Measurements from ENCODE around the gene ACTL7A.

ACTL7A gene, protein sequence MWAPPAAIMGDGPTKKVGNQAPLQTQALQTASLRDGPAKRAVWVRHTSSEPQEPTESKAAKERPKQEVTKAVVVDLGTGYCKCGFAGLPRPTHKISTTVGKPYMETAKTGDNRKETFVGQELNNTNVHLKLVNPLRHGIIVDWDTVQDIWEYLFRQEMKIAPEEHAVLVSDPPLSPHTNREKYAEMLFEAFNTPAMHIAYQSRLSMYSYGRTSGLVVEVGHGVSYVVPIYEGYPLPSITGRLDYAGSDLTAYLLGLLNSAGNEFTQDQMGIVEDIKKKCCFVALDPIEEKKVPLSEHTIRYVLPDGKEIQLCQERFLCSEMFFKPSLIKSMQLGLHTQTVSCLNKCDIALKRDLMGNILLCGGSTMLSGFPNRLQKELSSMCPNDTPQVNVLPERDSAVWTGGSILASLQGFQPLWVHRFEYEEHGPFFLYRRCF

GRCh38 chr9:108861997-108862396 lies at the start of gene ACTL7A:
ACTL7A (plus strand) TSS chr9:108862266; CDS start chr9:108862323, 57 bp downstream.
- Mint-ChIP-seq H3K27ac (no peak within 1 kb of the TSS), H3K4me1 (no peaks in the 10 kb centered on the region), H3K36me3 (no peaks in the 10 kb centered on the region), H3K27me3 (no peaks in the 10 kb centered on the region), H3K4me3 (no peak within 1 kb of the TSS), H3K9me3 (no peaks in the 10 kb centered on the region)
- no peak for DNase-seq
- CTCF ChIA-PET: no interaction called here

GRCh38 chr9:108812396-108813025 lies 49.6 kb upstream of the ACTL7A start:
- CTCF ChIA-PET: no interaction called here
- Mint-ChIP-seq H3K27me3 (peaks cover 7% of the 10 kb centered on the region), H3K9me3 (no peaks in the 10 kb centered on the region), H3K4me1 (no peaks in the 10 kb centered on the region), H3K36me3 (no peaks in the 10 kb centered on the region), H3K27ac (no peak overlapping the region), H3K4me3 (no peak overlapping the region)
- no peak for DNase-seq

- no peaks in the 10 kb centered on the region for H3K9me3 Mint-ChIP-seq
Measured at GRCh38 chr9:108813951-108814601, 48.0 kb upstream of the ACTL7A start.

GRCh38 chr9:108815156-108815555 lies 46.9 kb upstream of the ACTL7A start:
- no peak for DNase-seq
- H3K27me3 Mint-ChIP-seq: peaks cover 7% of the 10 kb centered on the region
- H3K27ac Mint-ChIP-seq: no peak overlapping the region
- H3K36me3 Mint-ChIP-seq: no peaks in the 10 kb centered on the region
- no peak overlapping the region for H3K4me3 Mint-ChIP-seq
- H3K4me1 Mint-ChIP-seq: no peaks in the 10 kb centered on the region
- CTCF ChIA-PET: no interaction called here
- H3K9me3 Mint-ChIP-seq: no peaks in the 10 kb centered on the region

More at GRCh38 chr9:108813951-108814601, 48.0 kb upstream of the ACTL7A start:
- CTCF ChIA-PET: interaction anchor here (1.1 to 1.2 kb wide), 2 partner anchors 52 to 247 kb away, joined by 3 read pairs; no protein-coding TSS in a partner anchor
- Mint-ChIP-seq H3K27me3 (peaks cover 7% of the 10 kb centered on the region), H3K36me3 (no peaks in the 10 kb centered on the region), H3K4me1 (no peaks in the 10 kb centered on the region), H3K4me3 (no peak overlapping the region), H3K27ac (no peak overlapping the region)
- DNase-seq: no peak

DNA sequence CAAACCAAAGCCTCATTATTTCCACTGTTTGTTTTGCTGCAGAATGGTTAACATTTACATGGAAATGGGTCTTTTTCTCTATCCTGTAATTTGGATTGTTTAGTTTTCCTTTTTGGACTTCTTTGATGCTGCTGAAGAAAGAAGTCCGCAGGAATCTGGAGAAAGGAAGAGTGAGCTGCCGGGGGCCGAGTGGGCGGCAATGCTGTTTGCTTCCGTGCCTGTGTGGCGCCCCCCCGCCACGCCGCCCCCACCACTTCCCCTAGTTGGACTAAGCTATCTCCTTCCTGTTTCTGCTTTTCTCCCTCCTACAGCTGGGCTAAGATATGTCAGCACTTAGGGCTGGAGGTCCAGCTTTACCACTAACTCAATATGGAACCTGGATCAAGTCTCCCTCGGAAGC lies 46.0 kb upstream of the ACTL7A start:
- no peak overlapping the region for H3K27ac Mint-ChIP-seq

DNA sequence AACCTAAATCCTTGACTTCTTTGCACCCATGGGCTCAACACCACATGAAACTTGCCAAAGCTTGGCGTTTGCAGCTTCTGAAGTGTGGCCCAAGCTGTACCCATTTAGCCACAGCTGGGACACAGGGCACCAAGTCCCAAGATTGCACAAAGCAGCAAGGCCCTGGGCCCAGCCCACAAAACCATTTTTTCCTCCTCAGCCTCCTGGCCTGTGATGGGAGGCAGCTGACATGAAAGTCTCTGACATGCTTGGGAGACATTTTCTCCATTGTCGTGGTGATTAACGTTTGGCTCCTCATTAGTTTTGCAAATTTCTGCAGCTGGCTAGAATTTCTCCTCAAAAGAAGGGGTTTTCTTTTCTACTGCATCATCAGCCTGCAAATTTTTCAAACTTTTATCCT lies 38.2 kb upstream of the ACTL7A start:
- CTCF ChIA-PET: no interaction called here
- Mint-ChIP-seq H3K4me1 (no peaks in the 10 kb centered on the region), H3K27me3 (peaks cover 8% of the 10 kb centered on the region), H3K27ac (no peak overlapping the region), H3K36me3 (no peaks in the 10 kb centered on the region), H3K9me3 (peaks cover 9% of the 10 kb centered on the region), H3K4me3 (no peak overlapping the region)
- DNase-seq: no peak

More for the DNA sequence above, 46.0 kb upstream of the ACTL7A start:
- Mint-ChIP-seq H3K4me1 (no peaks in the 10 kb centered on the region), H3K9me3 (no peaks in the 10 kb centered on the region), H3K27me3 (peaks cover 7% of the 10 kb centered on the region), H3K4me3 (no peak overlapping the region), H3K36me3 (no peaks in the 10 kb centered on the region)
- no peak for DNase-seq
- CTCF ChIA-PET: interaction anchor here (1.2 kb wide), 1 partner anchor 15 kb away, joined by 3 read pairs; no protein-coding TSS in a partner anchor

DNA sequence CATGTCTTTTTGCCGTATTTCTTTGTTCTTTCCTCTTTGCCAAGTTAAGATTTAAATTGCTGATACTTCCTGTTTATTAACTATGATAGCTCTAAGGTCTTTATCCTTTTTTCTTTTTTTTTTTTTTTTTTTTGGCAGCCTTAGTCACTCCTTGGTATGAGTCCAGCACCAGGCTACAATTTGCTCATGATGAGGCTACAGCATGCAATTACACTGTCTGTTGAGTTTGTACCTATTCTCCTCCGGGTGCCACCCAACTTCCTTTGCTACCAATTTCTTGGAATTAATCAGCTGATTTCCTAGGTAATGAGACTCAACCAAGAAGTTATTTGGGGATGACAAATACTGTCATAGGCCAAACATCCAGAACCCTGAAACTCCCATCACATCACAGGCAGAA lies 31.8 kb upstream of the ACTL7A start:
- CTCF ChIA-PET: interaction anchor here (1.3 kb wide), 1 partner anchor 14 kb away, joined by 3 read pairs; no protein-coding TSS in a partner anchor
- H3K36me3 Mint-ChIP-seq: no peaks in the 10 kb centered on the region
- peaks cover 7% of the 10 kb centered on the region for H3K27me3 Mint-ChIP-seq
- H3K4me3 Mint-ChIP-seq: no peak overlapping the region
- H3K4me1 Mint-ChIP-seq: no peaks in the 10 kb centered on the region
- H3K27ac Mint-ChIP-seq: no peak overlapping the region
- DNase-seq: no peak
- no peaks in the 10 kb centered on the region for H3K9me3 Mint-ChIP-seq

DNA sequence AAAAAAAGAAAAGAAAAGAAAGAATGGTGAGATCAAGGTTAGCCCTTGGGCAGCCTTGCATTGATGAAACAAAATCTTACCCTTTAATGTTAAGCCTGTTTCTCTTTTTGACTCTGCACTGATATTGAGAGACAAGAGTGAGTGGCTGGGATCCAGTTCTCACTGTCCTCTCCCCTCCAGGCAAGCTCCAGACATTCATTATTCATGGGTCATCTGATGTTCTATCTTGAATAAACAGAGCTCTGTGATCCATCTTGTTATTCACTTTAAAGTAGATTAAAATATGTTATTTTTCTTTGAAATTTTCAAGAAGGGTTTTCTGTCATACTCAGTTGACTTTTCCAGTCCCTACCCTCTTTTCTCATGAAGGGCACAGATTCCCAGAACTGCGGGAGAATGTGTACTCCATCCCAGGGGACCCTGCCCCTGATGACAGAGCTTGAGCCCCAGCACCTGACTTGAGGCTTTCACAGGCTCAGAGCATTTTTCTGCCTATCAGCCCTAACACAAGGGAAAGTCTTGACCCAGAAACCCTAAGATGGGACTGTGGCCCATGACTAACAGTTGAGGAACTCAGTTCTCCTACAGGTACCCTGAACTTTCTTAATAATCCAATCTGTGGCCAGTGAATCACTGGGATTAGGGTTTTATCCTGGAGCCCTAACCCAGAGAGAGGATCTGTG lies 30.4 kb upstream of the ACTL7A start:
- no peaks in the 10 kb centered on the region for H3K36me3 Mint-ChIP-seq
- H3K27ac Mint-ChIP-seq: no peak overlapping the region
- no peaks in the 10 kb centered on the region for H3K4me1 Mint-ChIP-seq
- CTCF ChIA-PET: interaction anchor here (1.3 kb wide), 1 partner anchor 15 kb away, joined by 3 read pairs; no protein-coding TSS in a partner anchor
- no peak overlapping the region for H3K4me3 Mint-ChIP-seq
- H3K27me3 Mint-ChIP-seq: peaks cover 4% of the 10 kb centered on the region
- DNase-seq: no peak
- H3K9me3 Mint-ChIP-seq: no peaks in the 10 kb centered on the region

GRCh38 chr9:108832179-108832500 lies 29.9 kb upstream of the ACTL7A start:
- no peaks in the 10 kb centered on the region for H3K9me3 Mint-ChIP-seq
- no peaks in the 10 kb centered on the region for H3K4me1 Mint-ChIP-seq
- peaks cover 4% of the 10 kb centered on the region for H3K27me3 Mint-ChIP-seq
- H3K36me3 Mint-ChIP-seq: no peaks in the 10 kb centered on the region
- H3K27ac Mint-ChIP-seq: no peak overlapping the region
- CTCF ChIA-PET: no interaction called here
- H3K4me3 Mint-ChIP-seq: no peak overlapping the region
- DNase-seq: no peak

DNA sequence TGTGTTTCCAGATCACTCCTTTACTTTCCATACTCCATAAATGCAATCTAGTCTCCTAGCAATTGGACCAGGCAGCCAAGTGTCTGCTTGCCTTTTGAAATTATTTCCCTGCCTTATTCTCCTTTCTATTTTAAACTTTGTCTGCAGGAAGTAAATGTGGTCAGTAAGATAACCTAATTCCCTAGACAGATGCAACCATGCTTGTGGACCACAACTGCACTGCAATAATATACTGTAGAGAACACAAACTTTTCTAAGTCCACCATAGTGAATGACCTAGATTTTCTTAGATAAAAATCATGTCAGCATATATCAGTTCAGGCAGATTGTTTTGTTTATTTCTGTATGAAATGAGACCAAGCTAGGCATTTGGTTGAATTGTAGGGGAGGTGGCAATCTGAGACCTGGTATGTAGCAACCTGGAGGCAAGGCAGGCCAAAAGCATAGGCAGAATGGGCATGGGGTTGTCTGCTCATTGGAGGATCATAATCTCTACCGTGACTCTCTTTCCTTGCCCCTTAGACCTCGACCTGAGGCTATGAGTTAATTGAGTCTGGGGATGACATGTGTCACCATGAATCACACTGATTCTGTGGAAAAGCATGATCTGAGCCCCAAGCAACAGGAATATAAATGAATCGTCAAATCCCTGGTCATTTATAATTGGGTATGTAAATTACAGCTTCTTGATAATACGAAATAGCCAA lies 27.0 kb upstream of the ACTL7A start:
- no peak overlapping the region for H3K27ac Mint-ChIP-seq
- DNase-seq: no peak
- CTCF ChIA-PET: no interaction called here
- no peaks in the 10 kb centered on the region for H3K36me3 Mint-ChIP-seq
- no peaks in the 10 kb centered on the region for H3K9me3 Mint-ChIP-seq
- H3K27me3 Mint-ChIP-seq: peaks cover 4% of the 10 kb centered on the region
- H3K4me1 Mint-ChIP-seq: no peaks in the 10 kb centered on the region
- no peak overlapping the region for H3K4me3 Mint-ChIP-seq

- H3K4me1 Mint-ChIP-seq: no peaks in the 10 kb centered on the region
- no peak overlapping the region for H3K27ac Mint-ChIP-seq
- H3K9me3 Mint-ChIP-seq: no peaks in the 10 kb centered on the region
- peaks cover 1% of the 10 kb centered on the region for H3K27me3 Mint-ChIP-seq
- DNase-seq: no peak
- H3K36me3 Mint-ChIP-seq: no peaks in the 10 kb centered on the region
- CTCF ChIA-PET: no interaction called here
- H3K4me3 Mint-ChIP-seq: no peak overlapping the region
Measured at GRCh38 chr9:108835831-108836230, 26.2 kb upstream of the ACTL7A start.

DNA sequence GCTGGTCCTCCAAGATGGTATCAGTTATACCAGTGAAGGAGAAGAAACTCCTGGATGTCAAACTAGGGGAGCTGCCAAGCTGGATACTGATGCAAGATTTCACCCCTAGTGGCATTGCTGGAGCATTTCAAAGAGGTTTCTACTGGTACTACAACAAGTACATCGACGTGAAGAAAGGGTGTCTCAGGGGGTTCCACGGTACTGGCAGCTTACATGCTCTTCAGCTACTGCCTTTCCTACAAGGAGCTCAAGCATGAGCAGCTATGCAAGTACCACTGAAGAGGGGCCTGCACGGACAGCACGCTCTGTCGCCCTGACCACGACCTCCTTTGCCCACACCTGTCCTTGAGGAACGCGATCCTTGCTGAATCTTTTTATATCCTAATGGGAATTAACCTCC lies 25.7 kb upstream of the ACTL7A start:
- CTCF ChIA-PET: no interaction called here
- no peaks in the 10 kb centered on the region for H3K4me1 Mint-ChIP-seq

DNA sequence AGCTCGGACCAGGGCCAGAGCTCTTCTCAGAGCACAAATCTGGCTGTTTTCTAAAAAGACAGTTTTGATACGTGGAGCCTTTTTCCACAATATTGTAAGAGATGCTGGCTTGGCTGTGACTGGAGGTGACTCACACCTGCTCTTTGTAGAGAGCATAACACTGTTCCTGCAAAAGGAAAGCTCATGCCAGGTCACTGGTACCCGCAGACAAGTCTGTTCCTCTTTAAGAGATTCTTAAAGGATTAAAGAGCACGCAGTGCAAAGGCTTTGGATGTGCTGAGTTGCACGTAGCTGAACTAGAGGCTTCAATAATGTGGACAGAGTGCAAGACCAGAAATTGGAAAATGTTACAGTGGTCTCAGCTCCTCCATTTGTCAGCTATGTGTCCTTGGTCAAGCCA lies 25.3 kb upstream of the ACTL7A start:
- no peak for DNase-seq
- CTCF ChIA-PET: no interaction called here
- H3K4me1 Mint-ChIP-seq: no peaks in the 10 kb centered on the region
- no peak overlapping the region for H3K4me3 Mint-ChIP-seq
- no peak overlapping the region for H3K27ac Mint-ChIP-seq
- no peaks in the 10 kb centered on the region for H3K9me3 Mint-ChIP-seq
- no peaks in the 10 kb centered on the region for H3K36me3 Mint-ChIP-seq
- no peaks in the 10 kb centered on the region for H3K27me3 Mint-ChIP-seq

More for the DNA sequence above, 25.7 kb upstream of the ACTL7A start:
- Mint-ChIP-seq H3K27me3 (no peaks in the 10 kb centered on the region), H3K4me3 (no peak overlapping the region), H3K27ac (no peak overlapping the region), H3K9me3 (no peaks in the 10 kb centered on the region), H3K36me3 (no peaks in the 10 kb centered on the region)
- DNase-seq: no peak

- CTCF ChIA-PET: no interaction called here
Measured at GRCh38 chr9:108837530-108837929, 24.5 kb upstream of the ACTL7A start.

More at GRCh38 chr9:108837530-108837929, 24.5 kb upstream of the ACTL7A start:
- Mint-ChIP-seq H3K27me3 (no peaks in the 10 kb centered on the region), H3K9me3 (no peaks in the 10 kb centered on the region), H3K27ac (no peak overlapping the region), H3K4me3 (no peak overlapping the region), H3K4me1 (peaks cover 4% of the 10 kb centered on the region), H3K36me3 (no peaks in the 10 kb centered on the region)
- no peak for DNase-seq

Measured in activated naive CD4-positive, alpha-beta T cell treated with anti-CD3 and anti-CD28 coated beads, Interleukin-2, amount 10 ng/mL, durations not matched to agents 7 days and 5 days (primary cell).